Lower leg skin (tissue), 4 donors: ENCODE data around the gene UNC13A. TPM values are rescaled to one million over a fixed set of nuclear protein-coding genes. Genes with fewer than 3 reads are reported as not detected.
"Not testable (repeated sequence)": the region's sequence is repeated elsewhere in the genome, so short reads cannot be mapped to it uniquely, and the experiment has no call there.

ENCODE experiments used
- DNase-seq, 2 donors: peaks; one replicate each; pipeline ENCODE4 v3.0.0-alpha.2; 2019; ENCODE audit warnings: low spot score in 2 of 2
- H3K4me3 ChIP-seq: fragments of 200-600 bp; sonication (generic); 2 replicates; pipeline ENCODE4 v1.5.1; 2017; ENCODE audit warnings: mild to moderate bottlenecking, low read depth; ENCODE audit not compliant: poor library complexity, severe bottlenecking
- POLR2A ChIP-seq, 2 donors: fragments of 450-650 bp; IDR thresholded peaks; one replicate each; pipeline ENCODE4 v1.6.1; 2016 to 2017; ENCODE audit warnings: antibody characterized with exemption in 2 of 2, mild to moderate bottlenecking in 1 of 2, moderate library complexity in 1 of 2
- WGBS, 2 donors: methylation state at CpG; one replicate each; pipeline ENCODE4 v1.1.5; 2018; 5-methylcytosine and 5-hydroxymethylcytosine counted together
- intact Hi-C: fragments of 100-400 bp; cut with DNase I; formaldehyde crosslinking; loops from one replicate; pipeline ENCODE4 v1.15.0; 2023; ENCODE audit warnings: low total_unique reads
- total RNA-seq, 4 donors: library from RNA; depleted of rRNA; stranded (reverse); fragments of >200 nt; gene quantifications; one replicate each; pipeline ENCODE4 v1.1.0, GENCODE V29; 2016
- TF ChIP-seq, protein P1 (sequence below), 3 donors: fragments of 450-650 bp; IDR thresholded peaks; one replicate each; pipeline ENCODE4 v1.5.1; 2016; ENCODE audit warnings: antibody characterized with exemption in 3 of 3, mild to moderate bottlenecking in 3 of 3, moderate library complexity in 2 of 3

Gene UNC13A
- total RNA-seq, 4 donors from 2014 or later, result not detected

DNA sequence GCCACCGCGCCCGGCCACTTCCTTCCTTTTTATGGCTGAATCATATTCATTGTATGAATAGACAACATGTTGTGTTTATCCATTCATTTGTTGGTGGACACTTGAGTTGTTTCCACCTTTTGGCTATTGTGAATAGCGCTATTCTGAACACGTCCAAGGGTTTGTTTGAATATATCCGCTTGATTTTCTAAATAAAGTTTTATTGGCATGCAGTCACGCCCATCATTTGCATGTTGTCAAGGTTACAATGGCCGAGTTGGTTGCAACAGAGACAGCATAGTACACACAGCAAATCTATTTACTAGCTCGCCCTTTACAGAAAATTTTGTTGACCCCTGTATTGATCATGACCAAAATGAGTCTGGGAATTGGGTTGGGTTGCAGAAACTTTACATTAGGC is 89.2 kb downstream of the UNC13A start:
- H3K4me3 ChIP-seq, result no peak overlapping the region
- intact Hi-C loops, result no loop called here
- DNase-seq, result no peak
- no peak for TF ChIP-seq POLR2A (IDR thresholded peaks at IDR 0.05)
- TF ChIP-seq, protein P1, sequence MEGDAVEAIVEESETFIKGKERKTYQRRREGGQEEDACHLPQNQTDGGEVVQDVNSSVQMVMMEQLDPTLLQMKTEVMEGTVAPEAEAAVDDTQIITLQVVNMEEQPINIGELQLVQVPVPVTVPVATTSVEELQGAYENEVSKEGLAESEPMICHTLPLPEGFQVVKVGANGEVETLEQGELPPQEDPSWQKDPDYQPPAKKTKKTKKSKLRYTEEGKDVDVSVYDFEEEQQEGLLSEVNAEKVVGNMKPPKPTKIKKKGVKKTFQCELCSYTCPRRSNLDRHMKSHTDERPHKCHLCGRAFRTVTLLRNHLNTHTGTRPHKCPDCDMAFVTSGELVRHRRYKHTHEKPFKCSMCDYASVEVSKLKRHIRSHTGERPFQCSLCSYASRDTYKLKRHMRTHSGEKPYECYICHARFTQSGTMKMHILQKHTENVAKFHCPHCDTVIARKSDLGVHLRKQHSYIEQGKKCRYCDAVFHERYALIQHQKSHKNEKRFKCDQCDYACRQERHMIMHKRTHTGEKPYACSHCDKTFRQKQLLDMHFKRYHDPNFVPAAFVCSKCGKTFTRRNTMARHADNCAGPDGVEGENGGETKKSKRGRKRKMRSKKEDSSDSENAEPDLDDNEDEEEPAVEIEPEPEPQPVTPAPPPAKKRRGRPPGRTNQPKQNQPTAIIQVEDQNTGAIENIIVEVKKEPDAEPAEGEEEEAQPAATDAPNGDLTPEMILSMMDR (IDR thresholded peaks at IDR 0.05), result no peak
- 79 to 88% methylated on average over 9 of the region's 9 CpGs for WGBS, 2 donors

DNA sequence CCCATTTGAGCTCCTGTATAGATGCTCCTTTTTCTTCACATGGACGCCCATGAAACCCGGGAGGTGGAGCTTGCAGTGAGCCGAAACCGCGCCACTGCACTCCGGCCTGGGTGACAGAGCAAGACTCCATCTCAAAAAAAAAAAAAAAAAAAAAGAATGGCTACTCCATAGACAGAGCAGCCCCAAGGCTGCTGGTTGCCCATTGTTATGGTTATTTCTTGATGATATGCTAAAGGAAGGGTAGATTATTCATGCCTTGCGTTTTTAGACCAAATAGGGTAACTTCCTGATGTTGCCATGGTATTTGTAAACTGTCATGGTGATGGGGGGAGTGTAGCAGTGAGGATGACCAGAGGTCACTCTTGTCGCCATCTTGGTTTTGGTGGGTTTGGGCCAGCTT is 90.1 kb downstream of the UNC13A start:
- H3K4me3 ChIP-seq, intact Hi-C loops, DNase-seq: not testable (repeated sequence)
- WGBS, 2 donors, result 89 to 91% methylated on average over 8 of the region's 8 CpGs

DNA sequence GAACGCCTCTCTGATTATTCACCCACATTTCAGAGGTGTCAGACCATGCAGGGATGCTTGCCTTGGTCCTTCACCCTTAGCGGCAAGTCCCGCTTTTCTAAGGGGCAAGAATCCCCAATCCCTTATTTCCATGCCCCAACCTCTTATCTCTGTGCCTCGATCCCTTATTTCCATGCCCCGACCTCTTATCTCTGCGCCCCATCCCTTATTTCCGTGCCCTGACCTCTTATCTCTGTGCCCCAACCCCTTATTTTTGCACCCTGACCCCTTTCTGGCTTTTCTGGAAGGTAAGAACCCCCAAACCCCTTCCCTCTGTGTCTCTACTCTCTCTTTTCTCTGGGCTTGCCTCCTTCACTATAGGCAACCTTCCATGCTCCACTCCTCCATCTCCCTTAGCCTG is 93.9 kb downstream of the UNC13A start:
- H3K4me3 ChIP-seq, DNase-seq, intact Hi-C loops: not testable (repeated sequence)
- WGBS, 2 donors, result 76 to 87% methylated on average over 7 of the region's 7 CpGs

DNA sequence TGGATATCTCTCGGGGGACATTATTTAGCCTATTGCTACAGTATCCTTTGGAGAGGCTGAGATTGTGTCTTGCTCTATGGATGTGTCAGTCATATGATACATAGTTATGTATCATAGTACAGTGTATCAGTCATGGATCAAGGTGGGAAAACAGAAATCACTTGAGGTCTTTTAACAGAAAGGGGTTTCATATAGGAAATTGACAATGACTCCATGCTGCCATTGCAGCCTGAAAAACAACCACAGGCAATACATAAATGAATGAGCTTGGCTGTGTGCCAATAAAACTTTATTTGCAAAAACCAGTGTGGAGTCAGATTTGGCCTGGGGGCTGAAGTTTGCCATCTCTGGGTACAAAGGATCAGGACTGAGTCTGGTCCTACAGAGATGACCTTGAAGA is 97.3 kb downstream of the UNC13A start:
- DNase-seq, result no peak
- TF ChIP-seq POLR2A (IDR thresholded peaks at IDR 0.05), result no peak
- TF ChIP-seq, protein P1 (IDR thresholded peaks at IDR 0.05), result no peak
- no peak overlapping the region for H3K4me3 ChIP-seq
- 3 to 94% methylated on average over 1 of the region's 1 CpG for WGBS, 2 donors
- intact Hi-C loops, result no loop called here

DNA sequence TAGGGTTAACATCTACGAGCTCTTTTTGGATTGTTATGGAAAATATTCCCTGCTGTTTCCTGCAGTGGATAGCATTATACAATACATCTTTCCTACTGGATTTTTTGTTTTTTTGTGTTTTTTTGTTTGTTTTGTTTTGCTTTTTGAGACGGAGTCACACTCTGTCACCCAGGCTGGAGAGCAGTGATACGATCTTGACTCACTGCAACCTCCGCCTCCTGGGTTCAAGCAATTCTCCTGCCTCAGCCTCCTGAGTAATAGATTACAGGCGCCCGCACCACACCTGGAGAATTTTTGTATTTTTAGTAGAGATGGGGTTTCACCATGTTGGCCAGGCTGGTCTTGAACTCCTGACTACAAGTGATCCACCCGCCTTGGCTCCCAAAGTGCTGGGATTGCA is 102.8 kb downstream of the UNC13A start:
- intact Hi-C loops, H3K4me3 ChIP-seq, DNase-seq: not testable (repeated sequence)
- WGBS, 2 donors, result 68 to 74% methylated on average over 7 of the region's 7 CpGs

DNA sequence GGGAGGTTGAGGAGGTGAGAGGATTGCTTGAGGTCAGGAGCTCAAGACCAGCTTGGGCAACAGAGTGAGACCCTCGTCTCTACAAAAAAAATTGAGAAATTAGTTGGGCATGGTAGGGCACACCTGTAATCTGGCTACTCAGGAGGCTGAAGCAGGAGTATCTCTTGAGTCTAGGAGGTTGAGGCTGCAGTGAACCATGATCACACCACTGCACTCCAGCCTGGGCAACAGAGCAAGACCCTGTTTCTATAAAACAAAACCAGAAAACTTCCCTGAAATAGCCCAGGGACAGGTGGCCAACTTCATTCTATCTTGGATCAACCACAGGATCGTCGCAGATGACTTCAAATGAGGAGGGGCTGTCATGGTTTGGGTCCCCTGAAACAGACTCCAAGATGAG is 104.0 kb downstream of the UNC13A start:
- intact Hi-C loops, result no loop called here

DNA sequence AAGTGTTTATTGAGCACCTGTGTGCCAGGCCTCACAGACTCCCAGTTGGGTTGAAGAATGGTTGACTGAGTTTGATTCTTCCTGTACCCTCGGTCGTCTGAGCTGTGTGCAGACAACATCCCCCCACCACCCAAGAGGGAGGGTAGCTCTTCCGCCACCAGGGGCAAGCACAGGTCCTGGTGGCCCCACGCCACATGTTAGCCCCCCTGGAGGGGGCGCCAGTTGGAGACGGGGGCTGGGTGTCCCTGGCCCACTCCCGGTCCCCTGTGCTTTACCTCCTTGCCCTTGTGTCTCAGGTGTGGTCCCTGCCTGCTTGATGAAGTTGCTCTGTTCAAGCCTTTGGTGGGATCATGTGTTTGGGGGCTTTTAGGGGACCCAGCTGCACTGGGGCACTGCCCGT is 105.5 kb downstream of the UNC13A start:
- DNase-seq, result no peak
- WGBS, 2 donors, result 78 to 89% methylated on average over 8 of the region's 8 CpGs
- intact Hi-C loops, result no loop called here

More for the DNA sequence above, 104.0 kb downstream of the UNC13A start:
- no peak for TF ChIP-seq POLR2A (IDR thresholded peaks at IDR 0.05)
- TF ChIP-seq, protein P1 (IDR thresholded peaks at IDR 0.05), result no peak
- DNase-seq, result no peak
- 76 to 78% methylated on average over 3 of the region's 3 CpGs for whole genome bisulfite sequencing, 2 donors
- no peak overlapping the region for H3K4me3 ChIP-seq

More for the DNA sequence above, 105.5 kb downstream of the UNC13A start:
- no peak overlapping the region for H3K4me3 ChIP-seq
- TF ChIP-seq POLR2A (IDR thresholded peaks at IDR 0.05), result no peak
- TF ChIP-seq, protein P1 (IDR thresholded peaks at IDR 0.05), result no peak
